Kidney (tissue), 14 donors: Measurements from ENCODE around the gene SRM. TPM values are rescaled to one million over a fixed set of nuclear protein-coding genes. Genes with fewer than 3 reads are reported as not detected.

Source experiments
- DNase-seq, 5 donors: peaks; one replicate each; pipeline ENCODE4 v3.0.0-alpha.2; 2013 to 2020
- FAIRE-seq: peaks from 2 replicates; lab custom pipeline; 2012; peaks lifted over from hg19 to GRCh38; lab: Jason Lieb, UNC
- H3K27ac ChIP-seq, 2 donors: one replicate each; pipeline ENCODE4 v1.7.0; 2013; ENCODE audit warnings: low read depth in 2 of 2, low read length in 2 of 2, inconsistent platforms in 1 of 2
- H3K27me3 ChIP-seq: one replicate; pipeline ENCODE4 v1.7.1; 2013; ENCODE audit warnings: low read length, inconsistent platforms; ENCODE audit not compliant: control insufficient read depth, insufficient read depth
- H3K36me3 ChIP-seq, 3 donors: one replicate each; pipeline versions ENCODE4 v1.7.0 to v1.7.1; 2013; ENCODE audit warnings: low read length in 3 of 3, control low read depth in 1 of 3, inconsistent platforms in 1 of 3; ENCODE audit not compliant: insufficient read depth in 3 of 3, control insufficient read depth in 2 of 3
- H3K4me1 ChIP-seq, 3 donors: one replicate each; pipeline versions ENCODE4 v1.7.0 to v1.7.1; 2013; ENCODE audit warnings: low read length in 3 of 3, inconsistent platforms in 1 of 3, low read depth in 1 of 3; ENCODE audit not compliant: control insufficient read depth in 2 of 3, insufficient read depth in 2 of 3
- H3K4me3 ChIP-seq, 3 donors: one replicate each; pipeline versions ENCODE4 v1.7.0 to v1.8.1; 2013; ENCODE audit warnings: low read length in 3 of 3, control low read depth in 1 of 3, inconsistent platforms in 1 of 3
- H3K9ac ChIP-seq, 3 donors: one replicate each; pipeline versions ENCODE4 v1.7.0 to v1.7.1; 2013; ENCODE audit warnings: low read length in 3 of 3, control low read depth in 1 of 3, inconsistent platforms in 1 of 3
- H3K9me3 ChIP-seq, 3 donors: one replicate each; pipeline versions ENCODE4 v1.7.0 to v1.7.1; 2013; ENCODE audit warnings: low read length in 3 of 3, control low read depth in 1 of 3, inconsistent platforms in 1 of 3; ENCODE audit not compliant: control insufficient read depth in 2 of 3, insufficient read depth in 1 of 3
- CTCF ChIP-seq: IDR thresholded peaks from 3 replicates; pipeline ENCODE4 v1.5.1; 2012; ENCODE audit warnings: mild to moderate bottlenecking, moderate library complexity, borderline replicate concordance; ENCODE audit not compliant: insufficient read depth; ENCODE audit errors: extremely low read depth
- intact Hi-C: fragments of 100-400 bp; cut with DNase I; formaldehyde crosslinking; loops from one replicate; pipeline ENCODE4 v1.11.1; 2022
- polyA plus RNA-seq: library from polyadenylated mRNA; stranded (reverse); fragments of 350-450 nt; fragmentation: Illumina TruSeq; extraction: RNeasy Lipid Tissue Mini Kit (QIAGEN cat#74804); gene quantifications from one replicate; pipeline ENCODE4 v1.2.3, GENCODE V29; 2014; ENCODE audit warnings: low read depth, low replicate concordance; ENCODE audit not compliant: insufficient read depth
- total RNA-seq: library from RNA; stranded (reverse); fragmentation: NEBNext Ultra II Directional; extraction: Animal tissue kit (Norgen Biotek cat#: 25700); gene quantifications from one replicate; pipeline ENCODE4 v1.2.1, GENCODE V29; 2021
- donor health status: control.
- donor health status: control.
- donor health status: control.
- donor health status: control.
- donor health status: control.
- donor health status: DM: yes; HTN: yes; CAD: no.
- donor health status: Normal renal cell carcinoma (clear cell type).

Gene SRM
- total and polyA plus RNA-seq, 2 donors from 2014 or later, result 52.9 to 59.5 TPM

GRCh38 chr1:11012260-11013159 lies 47.3 kb downstream of the SRM start, which contains the start of gene TARDBP:
TSS of gene TARDBP (plus strand) at chr1:11012654. CDS start at chr1:11013728, 1,074 bp downstream.
- Histone ChIP-seq H3K4me3 (peak within 1 kb of the TSS; percentile 88 to 95 (median 90)), H3K36me3 (peaks cover 14 to 28% (median 17%) of the 10 kb centered on the region in 3 donors), H3K9me3 (no peaks in the 10 kb centered on the region), H3K27ac (peak within 1 kb of the TSS; percentile 99), H3K4me1 (peaks cover 7 to 19% (median 12%) of the 10 kb centered on the region in 3 donors), H3K27me3 (no peaks in the 10 kb centered on the region), H3K9ac (peak within 1 kb of the TSS; percentile 75 to 93 (median 90))
- intact Hi-C loops, result no loop called here
- DNase-seq (peak; percentile 94 to 97 (median 96)), FAIRE-seq (no peak)
- no peak for TF ChIP-seq CTCF

Other genes with a start within 250 kb of the SRM start
- gene TARDBP, start 47.4 kb downstream of the SRM start, total RNA-seq, result 140 TPM
- 103 TPM for gene TARDBP, start 47.4 kb downstream of the SRM start, polyA plus RNA-seq
- not detected for gene MASP2, start 12.8 kb downstream of the SRM start, total RNA-seq
- gene MASP2, start 12.8 kb downstream of the SRM start, polyA plus RNA-seq, result not detected
- 46.8 TPM for gene EXOSC10, start 39.9 kb upstream of the SRM start, total RNA-seq
- gene EXOSC10, start 39.9 kb upstream of the SRM start, polyA plus RNA-seq, result 26.2 TPM
- 0.19 TPM for gene ANGPTL7, start 129.3 kb upstream of the SRM start, total RNA-seq
- 0.24 TPM for gene ANGPTL7, start 129.3 kb upstream of the SRM start, polyA plus RNA-seq
- gene MTOR, start 202.5 kb upstream of the SRM start, total RNA-seq, result 36.8 TPM
- gene MTOR, start 202.5 kb upstream of the SRM start, polyA plus RNA-seq, result 16.0 TPM
- gene UBIAD1, start 213.2 kb upstream of the SRM start, total RNA-seq, result 14.0 TPM
- gene UBIAD1, start 213.2 kb upstream of the SRM start, polyA plus RNA-seq, result 5.6 TPM